Neuronal stem cell (in vitro differentiated cells): ENCODE measurements around the gene TRAF3.

Experiments
- DNase-seq: peaks from one replicate; pipeline ENCODE4 v3.0.0-alpha.2; 2013; ENCODE audit warnings: low spot score
- H2AFZ ChIP-seq: one replicate; pipeline ENCODE4 v1.6.1; 2013; ENCODE audit warnings: mild to moderate bottlenecking, low read length, inconsistent platforms
- H2AK5ac ChIP-seq: 2 replicates; pipeline ENCODE4 v1.6.1; 2013; ENCODE audit warnings: low read depth, mild to moderate bottlenecking, inconsistent platforms, low read length, moderate library complexity, mixed read lengths
- H2BK120ac ChIP-seq: 2 replicates; pipeline ENCODE4 v1.6.1; 2013; ENCODE audit warnings: low read depth, mild to moderate bottlenecking, inconsistent platforms, low read length, moderate library complexity, mixed read lengths
- H2BK12ac ChIP-seq: one replicate; pipeline ENCODE4 v1.6.1; 2013; ENCODE audit warnings: low read length, inconsistent platforms
- H2BK15ac ChIP-seq: 2 replicates; pipeline ENCODE4 v1.6.1; 2013; ENCODE audit warnings: mild to moderate bottlenecking, low read length, inconsistent platforms, mixed read lengths
- H2BK5ac ChIP-seq: one replicate; pipeline ENCODE4 v1.6.1; 2013; ENCODE audit warnings: inconsistent platforms, mild to moderate bottlenecking, low read length, moderate library complexity
- H3K14ac ChIP-seq: one replicate; pipeline ENCODE4 v1.6.1; 2013; ENCODE audit warnings: low read length, inconsistent platforms
- H3K18ac ChIP-seq: 2 replicates; pipeline ENCODE4 v1.6.1; 2013; ENCODE audit warnings: low read length, inconsistent platforms
- H3K23ac ChIP-seq: 2 replicates; pipeline ENCODE4 v1.6.1; 2013; ENCODE audit warnings: low read depth, mild to moderate bottlenecking, mixed read lengths, low read length, inconsistent platforms; ENCODE audit not compliant: poor library complexity
- H3K27ac ChIP-seq: replicated peaks from 3 replicates; pipeline ENCODE4 v1.5.1; 2013; ENCODE audit warnings: low read length, inconsistent platforms
- H3K27me3 ChIP-seq, 3 experiments: 2 replicates each; pipeline ENCODE4 v1.6.1; 2013; ENCODE audit warnings: low read length in 3 of 3, mild to moderate bottlenecking in 2 of 3, inconsistent platforms in 1 of 3, low read depth in 1 of 3, mixed read lengths in 1 of 3, moderate library complexity in 1 of 3; ENCODE audit not compliant: control insufficient read depth in 3 of 3, insufficient read depth in 3 of 3
- H3K36me3 ChIP-seq, 2 donors: replicated peaks in 1 of 2; 2 replicates each; pipeline ENCODE4 v1.6.1; 2013; ENCODE audit warnings: low read length in 2 of 2; ENCODE audit not compliant: control insufficient read depth in 2 of 2, insufficient read depth in 2 of 2
- H3K4ac ChIP-seq: 2 replicates; pipeline ENCODE4 v1.6.1; 2013; ENCODE audit warnings: inconsistent platforms, mild to moderate bottlenecking, low read length, moderate library complexity
- H3K4me1 ChIP-seq, 2 donors: 1 replicate in 1 of 2; 2 replicates in 1 of 2; pipeline ENCODE4 v1.6.1; 2013; ENCODE audit warnings: low read length in 2 of 2, low read depth in 1 of 2; ENCODE audit not compliant: control insufficient read depth in 2 of 2, insufficient read depth in 1 of 2
- H3K4me2 ChIP-seq: one replicate; pipeline ENCODE4 v1.6.1; 2013; ENCODE audit warnings: mild to moderate bottlenecking, low read length, inconsistent platforms; ENCODE audit not compliant: insufficient read depth, poor library complexity, severe bottlenecking
- H3K4me3 ChIP-seq, 2 donors: 2 replicates each; pipeline ENCODE4 v1.5.1; 2013; ENCODE audit warnings: low read length in 2 of 2, mild to moderate bottlenecking in 2 of 2, inconsistent platforms in 1 of 2, moderate library complexity in 1 of 2
- H3K79me1 ChIP-seq: one replicate; pipeline ENCODE4 v1.6.1; 2013; ENCODE audit warnings: low read depth, mild to moderate bottlenecking, inconsistent platforms, low read length, moderate library complexity
- H3K9ac ChIP-seq: one replicate; pipeline ENCODE4 v1.6.1; 2013; ENCODE audit warnings: mild to moderate bottlenecking, low read depth, low read length, inconsistent platforms; ENCODE audit not compliant: poor library complexity
- H3K9me3 ChIP-seq, 2 donors: replicated peaks in 1 of 2; 2 replicates each; pipeline versions ENCODE3 to v1.6.1; 2013; ENCODE audit warnings: low read length in 2 of 2, mild to moderate bottlenecking in 2 of 2, inconsistent platforms in 1 of 2, low read depth in 1 of 2, mixed read lengths in 1 of 2, moderate library complexity in 1 of 2; ENCODE audit not compliant: control insufficient read depth in 2 of 2, insufficient read depth in 1 of 2
- H4K8ac ChIP-seq: one replicate; pipeline ENCODE4 v1.6.1; 2013; ENCODE audit warnings: low read depth, mild to moderate bottlenecking, inconsistent platforms, low read length, moderate library complexity
- H4K91ac ChIP-seq: one replicate; pipeline ENCODE4 v1.6.1; 2013; ENCODE audit warnings: low read length, low read depth, mild to moderate bottlenecking, inconsistent platforms; ENCODE audit not compliant: poor library complexity
- WGBS, 2 donors: extraction: QIAGEN DNeasy Blood & Tissue Kit; methylation state at CpG; one replicate each; pipeline ENCODE4 v1.1.7; 2013; ENCODE audit warnings: missing lambda C conversion rate in 2 of 2, mixed read lengths in 1 of 2; ENCODE audit not compliant: insufficient read length in 2 of 2, insufficient replicate concordance in 1 of 2; ENCODE audit errors: extremely low coverage in 2 of 2; 5-methylcytosine and 5-hydroxymethylcytosine counted together

Gene TRAF3

GRCh38 chr14:102940729-102941362, 163.6 kb downstream of the TRAF3 start:
- Histone ChIP-seq H2BK12ac (no peak overlapping the region), H3K14ac (no peak overlapping the region), H3K23ac (no peak overlapping the region), H2AFZ (no peak overlapping the region), H3K79me1 (peaks cover 3% of the 10 kb centered on the region), H3K4ac (no peak overlapping the region), H2BK120ac (no peak overlapping the region), H3K9me3 (no peaks in the 10 kb centered on the region), H3K27ac (no peak overlapping the region), H2AK5ac (no peak overlapping the region), H4K91ac (no peak overlapping the region), H3K18ac (no peak overlapping the region), H2BK5ac (no peak overlapping the region), H3K4me2 (no peak overlapping the region), H3K4me3 (peak overlapping the region in 1 of 2 donors; percentile 7), H3K36me3 (peaks cover 49 to 93% of the 10 kb centered on the region in 2 donors), H3K27me3 (no peaks in the 10 kb centered on the region), H4K8ac (no peak overlapping the region), H3K9ac (no peak overlapping the region), H2BK15ac (no peak overlapping the region), H3K4me1 (peaks cover 0 to 5% of the 10 kb centered on the region in 2 donors)
- WGBS, 2 donors: no CpG with 5 or more reads among the region's 19 CpGs
- no peak for DNase-seq

GRCh38 chr14:102941419-102942011, 164.3 kb downstream of the TRAF3 start:
- no peak overlapping the region for H4K91ac ChIP-seq
- no CpG with 5 or more reads among the region's 10 CpGs for WGBS, 2 donors
- no peak overlapping the region for H2BK12ac ChIP-seq
- H3K23ac ChIP-seq: no peak overlapping the region
- no peak overlapping the region for H3K14ac ChIP-seq
- H3K4me1 ChIP-seq: peaks cover 0 to 5% of the 10 kb centered on the region in 2 donors
- H3K27me3 ChIP-seq: no peaks in the 10 kb centered on the region
- H3K18ac ChIP-seq: no peak overlapping the region
- H3K4me3 ChIP-seq: no peak overlapping the region
- H2BK120ac ChIP-seq: no peak overlapping the region
- no peak overlapping the region for H2BK15ac ChIP-seq
- H2AFZ ChIP-seq: no peak overlapping the region
- H3K4me2 ChIP-seq: no peak overlapping the region
- no peak overlapping the region for H3K4ac ChIP-seq
- H3K9ac ChIP-seq: no peak overlapping the region
- no peak overlapping the region for H2AK5ac ChIP-seq
- H3K79me1 ChIP-seq: peaks cover 3% of the 10 kb centered on the region
- H3K9me3 ChIP-seq: no peaks in the 10 kb centered on the region
- no peak for DNase-seq
- peaks cover 53 to 92% of the 10 kb centered on the region in 2 donors for H3K36me3 ChIP-seq
- no peak overlapping the region for H3K27ac ChIP-seq
- H4K8ac ChIP-seq: no peak overlapping the region
- H2BK5ac ChIP-seq: no peak overlapping the region

GRCh38 chr14:102942069-102942468, 164.8 kb downstream of the TRAF3 start:
- Histone ChIP-seq H3K4me2 (no peak overlapping the region), H3K27me3 (no peaks in the 10 kb centered on the region), H2BK12ac (no peak overlapping the region), H2AFZ (no peak overlapping the region), H3K14ac (no peak overlapping the region), H3K79me1 (peaks cover 3% of the 10 kb centered on the region), H3K4ac (no peak overlapping the region), H3K18ac (no peak overlapping the region), H2BK15ac (no peak overlapping the region), H3K36me3 (peaks cover 54 to 94% of the 10 kb centered on the region in 2 donors), H3K9ac (peak overlapping the region; percentile 5), H3K4me1 (peaks cover 0 to 5% of the 10 kb centered on the region in 2 donors), H2AK5ac (no peak overlapping the region), H3K23ac (no peak overlapping the region), H4K91ac (no peak overlapping the region), H4K8ac (no peak overlapping the region), H2BK5ac (no peak overlapping the region), H3K9me3 (no peaks in the 10 kb centered on the region), H2BK120ac (no peak overlapping the region), H3K4me3 (no peak overlapping the region), H3K27ac (no peak overlapping the region)
- DNase-seq: no peak
- no CpG with 5 or more reads among the region's 13 CpGs for WGBS, 2 donors

GRCh38 chr14:102943454-102943853, 166.2 kb downstream of the TRAF3 start:
- H3K4ac ChIP-seq: no peak overlapping the region
- no peak overlapping the region for H3K9ac ChIP-seq
- no peak overlapping the region for H3K14ac ChIP-seq
- no peak overlapping the region for H2BK120ac ChIP-seq
- H4K8ac ChIP-seq: no peak overlapping the region
- no peak overlapping the region for H3K23ac ChIP-seq
- H3K4me2 ChIP-seq: no peak overlapping the region
- H3K4me3 ChIP-seq: no peak overlapping the region
- no peak for DNase-seq
- H2BK12ac ChIP-seq: no peak overlapping the region
- WGBS, 2 donors: no CpG with 5 or more reads among the region's 16 CpGs
- no peak overlapping the region for H2BK15ac ChIP-seq
- no peak overlapping the region for H2AK5ac ChIP-seq
- H3K18ac ChIP-seq: no peak overlapping the region
- no peaks in the 10 kb centered on the region for H3K9me3 ChIP-seq
- H2BK5ac ChIP-seq: no peak overlapping the region
- H2AFZ ChIP-seq: no peak overlapping the region
- no peak overlapping the region for H3K27ac ChIP-seq
- H3K36me3 ChIP-seq: peaks cover 55 to 89% of the 10 kb centered on the region in 2 donors
- no peak overlapping the region for H4K91ac ChIP-seq
- no peaks in the 10 kb centered on the region for H3K27me3 ChIP-seq
- peaks cover 3% of the 10 kb centered on the region for H3K79me1 ChIP-seq
- no peaks in the 10 kb centered on the region for H3K4me1 ChIP-seq
